Right lobe of liver (tissue), 6 donors: ENCODE measurements around the gene TCF12. TPM values are rescaled to one million over a fixed set of nuclear protein-coding genes. Genes with fewer than 3 reads are reported as not detected.

ENCODE experiments used
- ATAC-seq, 4 donors: fragments of 200-7000 bp; cut with Tn5 transposase; one replicate each; pipeline ENCODE4 v1.9.1; 2020; ENCODE audit warnings: mild to moderate bottlenecking in 4 of 4, moderate library complexity in 4 of 4
- DNase-seq, 3 donors: peaks; one replicate each; pipeline ENCODE4 v3.0.0-alpha.2; 2020
- H3K27ac ChIP-seq, 3 donors: fragments of 200-600 bp; one replicate each; pipeline ENCODE4 v1.8.0; 2022
- H3K27me3 ChIP-seq, 2 donors: fragments of 200-600 bp; one replicate each; pipeline ENCODE4 v1.8.0; 2022
- H3K36me3 ChIP-seq, 4 donors: fragments of 200-600 bp; sonication (generic) in 1 of 4; one replicate each; pipeline versions ENCODE4 v1.5.1 to v1.8.0; 2017 to 2022; ENCODE audit warnings: control low read depth in 1 of 4
- H3K4me1 ChIP-seq, 4 donors: fragments of 200-600 bp; sonication (generic) in 1 of 4; one replicate each; pipeline versions ENCODE4 v1.5.1 to v1.8.0; 2017 to 2022; ENCODE audit warnings: control low read depth in 1 of 4
- H3K4me3 ChIP-seq, 3 donors: fragments of 200-600 bp; one replicate each; pipeline ENCODE4 v1.8.0; 2022
- H3K9me3 ChIP-seq, 4 donors: fragments of 200-600 bp; sonication (generic) in 1 of 4; one replicate each; pipeline versions ENCODE4 v1.5.1 to v1.8.0; 2017 to 2022; ENCODE audit warnings: control low read depth in 1 of 4
- POLR2A ChIP-seq: fragments of 450-650 bp; IDR thresholded peaks from one replicate; pipeline ENCODE4 v1.6.1; 2017; ENCODE audit warnings: antibody characterized with exemption, mild to moderate bottlenecking
- WGBS: methylation state at CpG from one replicate; pipeline ENCODE4 v1.1.6; 2018; ENCODE audit warnings: low coverage, low lambda C conversion rate; ENCODE audit not compliant: insufficient coverage; ENCODE audit errors: missing lambda C conversion rate; 5-methylcytosine and 5-hydroxymethylcytosine counted together
- intact Hi-C, 2 donors: fragments of 100-400 bp; cut with DNase I; formaldehyde crosslinking; loops; one replicate each; pipeline versions ENCODE4 v1.11.2 to v1.14.1; 2022
- total RNA-seq, 6 experiments: library from RNA; depleted of rRNA in 2 of 6; stranded (reverse); fragments of >200 nt in 2 of 6; fragmentation: NEBNext Ultra II Directional in 3 of 6; extraction: Animal tissue kit (Norgen Biotek cat#: 25700) in 3 of 6; gene quantifications; one replicate each; pipeline versions ENCODE4 v1.1.0 to v1.2.4, GENCODE V29; 2016 to 2023
- TF ChIP-seq, protein P1 (sequence below), 4 donors: fragments of 200-600 bp in 3 of 4; fragments of 450-650 bp in 1 of 4; IDR thresholded peaks; one replicate each; pipeline versions ENCODE4 v1.5.1 to v1.8.0; 2016 to 2022; ENCODE audit warnings: antibody characterized with exemption in 4 of 4, mild to moderate bottlenecking in 2 of 4
- donor health status: DM: no; HTN: yes; CAD: no.
- donor health status: DM: no; HTN: no; CAD: no.
- donor health status: DM: no; HTN: no; CAD: no.
- donor health status: DM: no; HTN: yes; CAD: no.
- donor health status: DM: no; HTN: yes; CAD: no.

Gene TCF12
- total RNA-seq, 6 experiments from 2014 or later = 28.9 to 41.9 (median 35.3) TPM

DNA sequence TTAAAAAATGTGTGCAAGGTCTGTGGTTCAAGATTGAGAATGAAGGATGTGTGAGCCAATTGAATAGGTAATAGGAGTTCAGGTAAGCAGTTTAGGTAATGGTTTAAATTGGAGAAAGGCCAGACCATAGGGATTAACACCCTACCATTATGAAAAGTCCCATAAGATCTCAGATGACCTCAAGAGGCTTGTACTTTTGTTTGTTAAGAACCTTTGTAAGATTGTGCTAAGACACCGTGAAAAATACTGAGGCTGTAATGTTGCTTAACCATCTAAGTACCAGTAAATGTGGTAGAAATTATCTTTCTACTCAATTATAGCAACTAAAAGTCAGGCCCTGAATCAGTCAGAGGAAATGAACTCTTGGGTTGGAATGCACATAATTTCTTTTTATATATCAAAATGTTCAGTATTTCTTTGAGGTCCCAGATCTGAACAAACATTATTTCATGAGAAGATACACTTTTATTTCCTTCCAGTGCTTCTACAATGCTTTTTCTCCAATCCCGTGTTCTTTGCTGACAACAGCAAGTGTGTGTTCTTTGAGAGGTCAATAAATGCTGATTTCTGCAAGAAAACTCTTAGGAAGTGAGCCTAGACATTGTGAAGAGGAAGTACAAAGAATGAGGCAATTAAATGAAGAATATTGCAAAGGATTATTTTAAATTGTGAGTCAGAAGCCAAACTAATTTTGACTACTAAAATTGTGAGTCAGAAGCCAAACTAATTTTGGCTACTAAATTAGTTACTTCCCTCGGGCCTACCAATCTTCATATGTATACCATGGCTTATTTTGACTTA, 66.4 kb downstream of the TCF12 start:
- no peaks in the 10 kb centered on the region for H3K36me3 ChIP-seq
- no peak for TF ChIP-seq POLR2A
- TF ChIP-seq, protein P1, sequence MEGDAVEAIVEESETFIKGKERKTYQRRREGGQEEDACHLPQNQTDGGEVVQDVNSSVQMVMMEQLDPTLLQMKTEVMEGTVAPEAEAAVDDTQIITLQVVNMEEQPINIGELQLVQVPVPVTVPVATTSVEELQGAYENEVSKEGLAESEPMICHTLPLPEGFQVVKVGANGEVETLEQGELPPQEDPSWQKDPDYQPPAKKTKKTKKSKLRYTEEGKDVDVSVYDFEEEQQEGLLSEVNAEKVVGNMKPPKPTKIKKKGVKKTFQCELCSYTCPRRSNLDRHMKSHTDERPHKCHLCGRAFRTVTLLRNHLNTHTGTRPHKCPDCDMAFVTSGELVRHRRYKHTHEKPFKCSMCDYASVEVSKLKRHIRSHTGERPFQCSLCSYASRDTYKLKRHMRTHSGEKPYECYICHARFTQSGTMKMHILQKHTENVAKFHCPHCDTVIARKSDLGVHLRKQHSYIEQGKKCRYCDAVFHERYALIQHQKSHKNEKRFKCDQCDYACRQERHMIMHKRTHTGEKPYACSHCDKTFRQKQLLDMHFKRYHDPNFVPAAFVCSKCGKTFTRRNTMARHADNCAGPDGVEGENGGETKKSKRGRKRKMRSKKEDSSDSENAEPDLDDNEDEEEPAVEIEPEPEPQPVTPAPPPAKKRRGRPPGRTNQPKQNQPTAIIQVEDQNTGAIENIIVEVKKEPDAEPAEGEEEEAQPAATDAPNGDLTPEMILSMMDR (IDR thresholded peaks at IDR 0.05) = no peak
- no peak overlapping the region for H3K4me3 ChIP-seq
- peak; percentile 28 to 54 (median 42) for ATAC-seq
- H3K27ac ChIP-seq = no peak overlapping the region
- intact Hi-C loops = no loop called here
- H3K9me3 ChIP-seq = no peaks in the 10 kb centered on the region
- DNase-seq = no peak
- peaks cover 0 to 37% (median 17%) of the 10 kb centered on the region in 4 donors for H3K4me1 ChIP-seq
- no peaks in the 10 kb centered on the region for H3K27me3 ChIP-seq
- 31% methylated on average over 3 of the region's 3 CpGs for WGBS

DNA sequence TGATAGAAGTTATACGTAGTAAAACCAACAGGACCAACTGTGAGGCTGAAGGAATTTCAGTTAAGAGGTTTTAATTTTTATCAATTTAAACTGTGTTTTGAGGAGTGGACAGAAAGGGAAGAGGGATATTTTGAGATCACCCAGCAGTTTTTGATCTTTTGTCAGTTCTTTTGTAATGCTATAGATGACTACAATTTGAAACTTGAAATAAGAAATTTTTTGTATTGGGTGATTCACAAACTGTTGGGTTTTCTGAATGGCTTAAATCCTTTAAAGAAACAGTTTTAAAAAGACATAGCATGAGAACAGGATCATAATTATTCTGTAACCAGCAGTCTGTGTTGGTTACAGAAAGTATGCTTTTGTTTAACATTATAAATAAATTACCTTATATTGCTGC, 67.4 kb downstream of the TCF12 start:
- TF ChIP-seq, protein P1 (IDR thresholded peaks at IDR 0.05) = no peak
- no peak for TF ChIP-seq POLR2A
- intact Hi-C loops = no loop called here

DNA sequence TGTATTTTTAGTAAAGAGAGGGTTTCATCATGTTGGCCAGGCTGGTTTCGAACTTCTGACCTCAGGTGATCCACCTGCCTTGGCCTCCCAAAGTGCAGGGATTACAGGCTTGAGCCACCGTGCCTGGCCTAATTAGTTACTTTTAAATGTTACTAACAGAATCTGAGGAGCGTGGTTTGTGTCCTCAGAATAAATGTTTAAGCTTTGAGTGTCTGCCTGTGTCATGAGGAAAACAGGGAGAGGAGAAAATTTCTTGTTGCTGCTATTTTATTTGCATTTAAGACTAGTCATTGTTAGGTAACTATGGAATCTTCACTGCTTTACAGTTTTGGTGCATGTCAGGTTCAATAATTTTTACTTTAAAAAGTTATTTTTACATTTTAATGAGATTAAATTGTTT, 68.8 kb downstream of the TCF12 start:
- Histone ChIP-seq H3K9me3 (no peaks in the 10 kb centered on the region), H3K36me3 (no peaks in the 10 kb centered on the region), H3K4me3 (no peak overlapping the region), H3K27me3 (no peaks in the 10 kb centered on the region), H3K4me1 (peaks cover 0 to 37% (median 16%) of the 10 kb centered on the region in 4 donors), H3K27ac (no peak overlapping the region)
- intact Hi-C loops = no loop called here
- no peak for DNase-seq
- no peak for ATAC-seq
- TF ChIP-seq, protein P1 (IDR thresholded peaks at IDR 0.05) = no peak
- no peak for TF ChIP-seq POLR2A
- WGBS = 41% methylated on average over 3 of the region's 3 CpGs

More for the DNA sequence above, 67.4 kb downstream of the TCF12 start:
- Histone ChIP-seq H3K9me3 (no peaks in the 10 kb centered on the region), H3K4me3 (no peak overlapping the region), H3K27ac (no peak overlapping the region), H3K36me3 (no peaks in the 10 kb centered on the region), H3K4me1 (peaks cover 0 to 37% (median 17%) of the 10 kb centered on the region in 4 donors), H3K27me3 (no peaks in the 10 kb centered on the region)
- ATAC-seq = no peak
- no peak for DNase-seq
- 50% methylated on average over 1 of the region's 1 CpG for WGBS

DNA sequence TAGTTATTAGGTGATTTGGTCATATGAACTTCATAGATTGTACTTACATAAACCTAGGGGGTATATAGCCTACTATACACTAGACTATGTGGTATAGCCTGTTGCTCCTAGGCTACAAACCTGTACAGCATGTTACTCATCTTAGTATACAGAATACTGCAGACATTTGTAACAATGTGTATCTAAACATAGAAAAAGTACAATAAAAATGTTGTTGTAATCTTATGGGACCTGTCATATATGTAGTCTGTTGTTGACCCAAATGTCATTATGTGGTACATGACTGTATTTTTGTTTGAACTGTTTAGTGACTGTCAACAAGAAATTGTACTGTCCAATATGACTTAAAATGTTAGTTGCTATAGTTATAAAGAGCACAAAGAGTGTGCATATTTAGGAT, 69.8 kb downstream of the TCF12 start:
- Histone ChIP-seq H3K27me3 (no peaks in the 10 kb centered on the region), H3K27ac (no peak overlapping the region), H3K4me3 (no peak overlapping the region), H3K4me1 (peaks cover 0 to 33% (median 12%) of the 10 kb centered on the region in 4 donors), H3K9me3 (no peaks in the 10 kb centered on the region), H3K36me3 (no peaks in the 10 kb centered on the region)
- intact Hi-C loops = no loop called here
- ATAC-seq = no peak
- no peak for DNase-seq
- TF ChIP-seq POLR2A = no peak
- TF ChIP-seq, protein P1 (IDR thresholded peaks at IDR 0.05) = no peak
